A673 (cell line): ENCODE measurements around the gene WSCD2. TPM values are rescaled to one million over a fixed set of nuclear protein-coding genes. Genes with fewer than 3 reads are reported as not detected.

Experiments used
- BruUV-seq: library from RNA; stranded (reverse); fragments of 400-500 nt; replicated peaks from 2 replicates; lab custom pipeline; 2021; lab: Mats Ljungman, UMichigan
- CTCF ChIA-PET: fragments of 300-600 bp; sonication (Branson Sonifier 250); formaldehyde crosslinking; loops from one replicate; lab custom pipeline; 2022; ENCODE audit warnings: antibody characterized with exemption; lab: Charles Lee
- POLR2A ChIA-PET: fragments of 300-600 bp; sonication (Branson Sonifier 250); formaldehyde crosslinking; loops from one replicate; lab custom pipeline; 2022; ENCODE audit warnings: antibody characterized with exemption; ENCODE audit not compliant: low non-redundant PET; lab: Charles Lee
- DNase-seq: peaks from one replicate; pipeline ENCODE4 v3.0.0-alpha.2; 2015; ENCODE audit warnings: low spot score
- H3K27ac ChIP-seq: fragments of 200-600 bp; sonication (generic); 2 replicates; pipeline ENCODE4 v1.5.1; 2016; ENCODE audit warnings: mixed run types, low read depth, mild to moderate bottlenecking, mixed read lengths, antibody characterized with exemption, low read length; ENCODE audit not compliant: poor library complexity, severe bottlenecking
- H3K27me3 ChIP-seq: fragments of 200-600 bp; sonication (generic); replicated peaks from 2 replicates; pipeline ENCODE4 v1.6.1; 2017; ENCODE audit warnings: mixed run types, low read depth, mild to moderate bottlenecking, mixed read lengths, antibody characterized with exemption, low read length; ENCODE audit not compliant: insufficient read depth, poor library complexity
- H3K36me3 ChIP-seq: fragments of 200-600 bp; sonication (generic); 2 replicates; pipeline ENCODE4 v1.6.1; 2016; ENCODE audit warnings: mixed run types, mild to moderate bottlenecking, mixed read lengths, antibody characterized with exemption, low read length; ENCODE audit not compliant: insufficient read depth, poor library complexity, severe bottlenecking
- H3K4me1 ChIP-seq: fragments of 200-600 bp; sonication (generic); 2 replicates; pipeline ENCODE4 v1.6.1; 2017; ENCODE audit warnings: mixed run types, mild to moderate bottlenecking, mixed read lengths, antibody characterized with exemption, low read length; ENCODE audit not compliant: insufficient read depth, poor library complexity, severe bottlenecking
- H3K4me3 ChIP-seq: fragments of 200-600 bp; sonication (generic); 2 replicates; pipeline ENCODE4 v1.5.1; 2016; ENCODE audit warnings: low read depth, mixed run types, mild to moderate bottlenecking, mixed read lengths, low read length; ENCODE audit not compliant: poor library complexity, severe bottlenecking
- H3K9me3 ChIP-seq: fragments of 200-600 bp; sonication (generic); 2 replicates; pipeline ENCODE4 v1.6.1; 2016; ENCODE audit warnings: mixed run types, low read depth, mild to moderate bottlenecking, mixed read lengths, antibody characterized with exemption, low read length; ENCODE audit not compliant: poor library complexity, severe bottlenecking
- EZH2 ChIP-seq: fragments of 200-600 bp; sonication (generic); IDR thresholded peaks from 2 replicates; pipeline ENCODE4 v1.6.1; 2017; ENCODE audit warnings: borderline replicate concordance, low read depth, mild to moderate bottlenecking, mixed read lengths, antibody characterized with exemption, low read length; ENCODE audit not compliant: poor library complexity, severe bottlenecking
- intact Hi-C: fragments of 100-400 bp; cut with micrococcal nuclease; formaldehyde crosslinking; loops from one replicate; pipeline ENCODE4 v1.10.0; 2022; ENCODE audit not compliant: unreplicated experiment
- total RNA-seq: library from RNA; stranded (reverse); gene quantifications from 2 replicates; pipeline ENCODE4 v1.2.3, GENCODE V29; 2021
- TF ChIP-seq, protein P1 (sequence below): fragments of 300-800, 200-600 bp; sonication (generic); conservative IDR thresholded peaks from 2 replicates; pipeline ENCODE4 v1.5.1; 2017; ENCODE audit warnings: low read depth, mild to moderate bottlenecking, antibody characterized with exemption, low read length, moderate library complexity, mixed read lengths

The WSCD2 gene
- total RNA-seq, 1 experiment from 2014 or later: not detected

DNA sequence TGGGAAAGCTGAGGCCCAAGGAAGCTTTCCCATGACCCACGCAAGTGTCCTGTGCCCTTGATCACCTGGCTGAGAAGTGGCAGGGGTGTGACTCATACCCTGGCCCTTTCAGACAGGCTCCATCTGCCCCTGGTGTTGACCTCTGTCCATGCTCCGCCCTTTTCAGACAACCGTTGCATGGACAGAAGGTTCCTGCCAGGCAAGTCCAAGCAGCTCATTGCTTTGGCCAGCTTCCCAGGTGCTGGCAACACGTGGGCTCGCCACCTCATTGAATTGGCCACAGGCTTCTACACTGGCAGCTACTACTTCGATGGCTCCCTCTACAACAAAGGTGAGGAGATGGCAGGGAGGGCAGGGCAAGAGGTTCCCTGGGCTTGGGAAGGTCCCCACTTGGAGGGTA lies 103.5 kb downstream of the WSCD2 start:
- Histone ChIP-seq H3K27ac (no peak overlapping the region), H3K4me1 (no peaks in the 10 kb centered on the region), H3K4me3 (no peak overlapping the region), H3K9me3 (peaks cover 5% of the 10 kb centered on the region), H3K27me3 (peaks cover 46% of the 10 kb centered on the region), H3K36me3 (no peaks in the 10 kb centered on the region)
- DNase-seq: no peak
- TF ChIP-seq EZH2: no peak
- TF ChIP-seq, protein P1, sequence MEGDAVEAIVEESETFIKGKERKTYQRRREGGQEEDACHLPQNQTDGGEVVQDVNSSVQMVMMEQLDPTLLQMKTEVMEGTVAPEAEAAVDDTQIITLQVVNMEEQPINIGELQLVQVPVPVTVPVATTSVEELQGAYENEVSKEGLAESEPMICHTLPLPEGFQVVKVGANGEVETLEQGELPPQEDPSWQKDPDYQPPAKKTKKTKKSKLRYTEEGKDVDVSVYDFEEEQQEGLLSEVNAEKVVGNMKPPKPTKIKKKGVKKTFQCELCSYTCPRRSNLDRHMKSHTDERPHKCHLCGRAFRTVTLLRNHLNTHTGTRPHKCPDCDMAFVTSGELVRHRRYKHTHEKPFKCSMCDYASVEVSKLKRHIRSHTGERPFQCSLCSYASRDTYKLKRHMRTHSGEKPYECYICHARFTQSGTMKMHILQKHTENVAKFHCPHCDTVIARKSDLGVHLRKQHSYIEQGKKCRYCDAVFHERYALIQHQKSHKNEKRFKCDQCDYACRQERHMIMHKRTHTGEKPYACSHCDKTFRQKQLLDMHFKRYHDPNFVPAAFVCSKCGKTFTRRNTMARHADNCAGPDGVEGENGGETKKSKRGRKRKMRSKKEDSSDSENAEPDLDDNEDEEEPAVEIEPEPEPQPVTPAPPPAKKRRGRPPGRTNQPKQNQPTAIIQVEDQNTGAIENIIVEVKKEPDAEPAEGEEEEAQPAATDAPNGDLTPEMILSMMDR: no peak
- no TSS peak for BruUV-seq
- intact Hi-C loops: no loop called here
- ChIA-PET CTCF (no interaction called here), POLR2A (no interaction called here)

DNA sequence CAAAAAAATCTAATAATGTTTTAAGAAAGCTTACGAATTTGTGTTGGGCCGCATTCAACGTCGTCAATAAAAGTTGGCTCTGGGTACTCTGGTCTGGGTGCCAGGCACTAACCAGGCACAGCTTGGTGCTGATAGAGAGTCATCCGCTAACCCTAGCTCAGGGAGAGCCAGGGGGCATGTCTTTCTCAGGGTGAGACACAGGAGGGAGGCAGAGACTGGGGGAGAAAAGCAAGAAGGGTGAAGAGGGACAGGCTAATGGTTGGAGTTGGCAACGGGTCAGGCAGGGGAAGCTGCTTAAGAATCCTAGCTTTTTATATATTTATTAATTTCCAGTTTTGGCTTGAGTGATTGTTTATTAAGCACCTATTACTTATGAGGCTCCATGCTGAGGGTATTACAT lies 105.1 kb downstream of the WSCD2 start:
- BruUV-seq: no TSS peak
- ChIA-PET POLR2A (no interaction called here), CTCF (no interaction called here)
- Histone ChIP-seq H3K27me3 (peaks cover 43% of the 10 kb centered on the region), H3K9me3 (peaks cover 8% of the 10 kb centered on the region), H3K27ac (no peak overlapping the region), H3K36me3 (no peaks in the 10 kb centered on the region), H3K4me3 (no peak overlapping the region), H3K4me1 (no peaks in the 10 kb centered on the region)
- DNase-seq: peak; percentile 17
- intact Hi-C loops: no loop called here
- TF ChIP-seq EZH2: no peak
- TF ChIP-seq, protein P1: peak; percentile 38; the same call in 1 of the 2 replicates

DNA sequence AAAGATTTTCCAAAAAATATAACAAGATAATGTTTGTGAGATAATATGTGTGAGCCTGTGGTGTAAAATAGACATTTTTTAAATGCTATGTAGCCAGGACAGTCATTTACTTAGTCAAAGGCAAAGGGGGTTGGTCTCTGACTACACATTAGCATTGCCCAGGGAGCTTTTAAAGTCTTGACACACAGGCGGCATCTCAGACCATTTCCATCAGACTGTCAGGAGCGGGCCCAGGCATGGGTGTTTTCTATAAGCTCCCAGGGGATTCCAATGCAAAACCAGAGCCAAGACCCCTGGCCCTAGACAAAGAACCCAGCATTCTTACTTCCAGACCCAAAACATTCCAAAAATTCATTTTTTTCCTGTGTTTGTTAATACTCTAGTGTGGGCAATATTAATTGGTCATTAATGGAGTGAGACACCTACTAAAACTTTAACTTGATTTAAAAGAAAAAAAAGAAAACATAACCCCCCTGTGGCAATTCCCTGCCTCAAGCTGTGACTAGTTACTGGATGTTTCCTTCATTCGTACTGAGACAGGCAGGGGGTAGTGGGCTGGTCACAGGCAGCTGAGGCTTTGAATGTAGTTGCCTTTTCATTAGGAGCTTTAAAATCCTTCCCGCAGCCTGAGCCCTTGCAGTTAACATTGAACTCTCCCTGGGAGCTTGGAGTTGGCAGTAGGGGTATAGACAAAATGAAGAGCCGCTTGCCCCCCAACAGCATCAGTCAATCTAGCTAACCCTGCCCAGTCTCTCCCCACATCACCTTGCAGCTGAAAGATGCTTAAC lies 106.3 kb downstream of the WSCD2 start:
- no peaks in the 10 kb centered on the region for H3K4me1 ChIP-seq
- TF ChIP-seq, protein P1: no peak
- no peak for TF ChIP-seq EZH2
- no peak overlapping the region for H3K4me3 ChIP-seq
- BruUV-seq: no TSS peak
- peaks cover 31% of the 10 kb centered on the region for H3K27me3 ChIP-seq
- ChIA-PET POLR2A (no interaction called here), CTCF (no interaction called here)
- no peaks in the 10 kb centered on the region for H3K36me3 ChIP-seq
- H3K9me3 ChIP-seq: peaks cover 8% of the 10 kb centered on the region
- intact Hi-C loops: no loop called here
- no peak for DNase-seq
- H3K27ac ChIP-seq: no peak overlapping the region
